ENCODE results near the gene VPS16.
"Not testable (repeated sequence)": the region's sequence is repeated elsewhere in the genome, so short reads cannot be mapped to it uniquely, and the experiment has no call there.

VPS16 gene

DNA sequence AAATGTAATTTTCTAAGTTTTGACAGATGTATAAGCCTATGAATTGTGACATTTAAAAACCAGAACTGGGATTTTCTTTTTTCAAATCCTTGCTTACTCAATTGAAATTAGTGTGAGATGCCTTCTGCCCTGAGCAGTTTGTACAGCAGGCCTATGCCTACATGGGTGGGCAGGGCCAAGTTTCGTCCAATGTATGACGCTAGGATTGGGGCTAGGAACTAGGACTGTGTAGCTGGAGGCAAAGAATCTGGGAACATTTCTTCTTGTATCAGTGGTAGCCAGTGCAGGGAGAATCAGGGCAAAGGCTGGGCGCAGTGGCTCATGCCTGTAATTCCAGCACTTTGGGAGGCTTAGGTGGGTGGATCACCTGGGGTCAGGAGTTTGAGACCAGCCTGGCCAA lies 28.8 kb downstream of the VPS16 start:
- no peak for DNase-seq (ENCODE audit: low read depth in 2 of 2)

DNA sequence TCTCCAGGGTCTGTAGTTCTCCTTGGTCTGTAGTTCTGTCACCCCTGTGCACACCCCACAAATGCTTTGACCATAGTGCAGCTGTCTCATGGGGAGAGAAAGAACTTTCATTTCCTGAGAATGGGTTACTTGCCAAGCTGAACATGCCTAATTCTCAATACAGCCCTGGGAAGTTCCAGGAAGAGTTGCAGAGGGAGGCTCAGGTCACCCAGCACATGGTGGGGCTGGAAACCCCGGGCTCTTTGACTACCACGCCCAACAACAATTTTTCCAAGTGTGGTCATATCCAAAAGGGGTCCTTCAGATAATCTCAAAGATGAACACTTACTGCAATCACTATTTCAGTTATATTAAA lies 30.5 kb downstream of the VPS16 start:
- no peak for DNase-seq (ENCODE audit: low read depth in 2 of 2)

DNA sequence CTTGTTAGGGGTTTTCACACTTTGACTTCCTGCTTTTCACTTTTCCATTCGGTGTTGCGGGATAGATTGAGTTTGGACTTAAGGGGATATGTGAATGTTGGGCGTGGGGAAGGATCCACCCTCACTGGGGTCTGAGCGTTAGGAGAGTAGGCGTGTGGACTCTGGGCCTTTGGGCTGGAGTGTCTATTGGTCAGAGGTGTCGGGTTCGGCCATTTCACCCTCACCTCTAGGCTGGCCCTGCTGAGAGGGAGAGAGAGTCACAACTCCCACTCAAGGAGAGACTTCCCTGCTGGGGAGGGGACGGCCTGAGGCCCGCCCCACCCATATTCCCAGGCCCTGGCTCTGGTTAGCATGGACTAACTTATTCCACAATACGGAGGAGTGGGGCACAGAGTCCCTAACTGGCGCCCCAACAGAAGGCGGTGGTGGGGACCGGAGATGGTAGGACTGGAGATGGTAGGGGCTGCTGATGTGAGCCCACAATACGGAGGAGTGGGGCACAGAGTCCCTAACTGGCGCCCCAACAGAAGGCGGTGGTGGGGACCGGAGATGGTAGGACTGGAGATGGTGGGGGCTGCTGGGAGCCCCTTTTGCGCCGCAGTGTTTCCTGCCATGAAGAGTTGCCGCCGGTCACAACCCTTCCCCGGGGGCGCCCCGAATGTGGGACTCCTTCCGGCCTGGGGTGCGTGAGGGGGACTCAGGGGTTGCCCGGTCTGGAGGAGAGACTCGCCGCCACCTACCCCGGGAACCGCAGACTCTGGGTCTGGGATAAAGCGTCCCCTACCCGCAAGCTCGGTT lies 31.3 kb downstream of the VPS16 start:
- DNase-seq (ENCODE audit: low read depth in 2 of 2), result no peak

DNA sequence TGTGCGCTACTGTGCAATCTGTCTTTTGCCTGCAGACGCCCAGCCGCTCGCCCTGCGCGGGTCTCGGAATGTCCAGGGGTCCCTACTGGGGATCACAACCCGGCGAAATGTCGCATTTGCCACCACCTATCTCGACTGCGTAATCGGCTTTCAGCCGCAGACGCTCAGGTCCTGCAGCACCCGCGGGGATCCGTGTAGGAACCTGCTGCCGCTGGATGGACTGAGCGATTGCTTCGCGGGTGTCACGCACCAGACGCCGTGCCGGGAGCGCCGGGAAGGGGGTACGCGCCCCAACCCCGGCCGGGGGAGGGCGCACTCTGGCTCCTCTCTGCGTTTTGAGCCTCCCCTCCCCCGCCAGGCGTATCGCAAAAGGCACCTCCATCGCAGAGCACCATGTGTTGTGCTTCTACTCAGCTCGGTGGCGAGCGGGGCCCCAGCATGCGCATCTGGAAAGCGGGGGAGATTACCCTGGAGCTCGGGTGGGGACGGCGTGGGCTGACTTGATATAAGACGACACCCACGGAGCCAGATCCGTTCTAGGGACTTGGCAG lies 32.0 kb downstream of the VPS16 start:
- peak; percentile 72 to 73 for DNase-seq (ENCODE audit: low read depth in 2 of 2)

DNA sequence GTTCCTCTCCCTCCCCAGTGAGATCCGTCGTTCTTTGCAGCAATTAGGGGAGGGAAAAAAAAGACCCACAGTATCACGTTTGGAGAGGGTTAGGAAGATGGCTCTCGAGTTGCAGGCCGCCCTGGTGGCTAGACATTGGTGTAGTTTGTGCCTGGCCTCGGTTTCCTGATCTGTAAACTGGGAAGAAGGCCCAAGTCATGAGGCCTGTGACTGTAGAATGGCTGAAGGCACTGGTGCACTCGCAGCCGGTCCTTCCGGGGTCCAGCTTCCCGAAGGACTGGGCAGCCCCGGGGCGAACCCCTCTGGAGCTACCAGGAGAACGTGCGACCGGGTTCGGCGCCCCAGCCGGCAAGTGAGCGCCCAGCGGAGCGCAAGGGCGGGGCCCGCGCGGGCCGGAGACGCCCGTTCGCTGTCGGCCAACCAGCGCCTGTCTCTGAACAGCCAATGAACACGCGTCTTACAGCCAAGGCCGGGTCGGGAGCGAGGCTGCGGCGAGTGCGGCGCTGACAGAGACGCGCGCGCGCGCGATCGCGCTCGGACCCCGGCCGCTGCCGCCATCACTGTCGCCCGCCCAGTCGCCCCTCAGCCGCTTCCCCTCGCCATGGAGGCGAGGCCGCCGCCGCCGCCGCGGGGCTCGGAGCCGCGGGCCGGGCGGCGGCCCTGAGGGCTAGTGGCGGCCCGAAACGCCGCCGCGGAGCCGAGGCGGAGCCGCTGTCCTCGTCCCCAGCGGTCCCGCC lies 32.6 kb downstream of the VPS16 start, which contains the start of gene PTPRA:
TSS of gene PTPRA (plus strand) at position 472 of the 737 bp plus-strand sequence. CDS start 90,797 bp downstream, outside the sequence.
- DNase-seq (ENCODE audit: low read depth in 2 of 2), result peak; percentile 89 to 90

DNA sequence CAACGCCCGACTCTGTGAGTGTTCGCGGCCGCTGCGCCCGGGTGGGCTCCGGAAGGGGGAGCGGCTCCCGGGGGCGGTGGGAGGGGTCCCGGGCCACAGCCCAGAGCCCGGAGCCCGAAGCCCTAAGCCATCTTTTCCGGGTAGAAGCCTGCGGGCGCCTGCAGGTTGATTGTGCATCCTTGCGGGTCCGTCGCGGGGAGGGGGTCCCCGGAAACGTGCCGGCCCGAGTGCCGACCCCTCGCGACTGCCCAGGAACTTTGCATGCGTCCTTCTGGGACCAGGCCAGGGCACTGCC lies 33.1 kb downstream of the VPS16 start:
- DNase-seq (ENCODE audit: low read depth in 2 of 2), result peak; percentile 47 to 53

DNA sequence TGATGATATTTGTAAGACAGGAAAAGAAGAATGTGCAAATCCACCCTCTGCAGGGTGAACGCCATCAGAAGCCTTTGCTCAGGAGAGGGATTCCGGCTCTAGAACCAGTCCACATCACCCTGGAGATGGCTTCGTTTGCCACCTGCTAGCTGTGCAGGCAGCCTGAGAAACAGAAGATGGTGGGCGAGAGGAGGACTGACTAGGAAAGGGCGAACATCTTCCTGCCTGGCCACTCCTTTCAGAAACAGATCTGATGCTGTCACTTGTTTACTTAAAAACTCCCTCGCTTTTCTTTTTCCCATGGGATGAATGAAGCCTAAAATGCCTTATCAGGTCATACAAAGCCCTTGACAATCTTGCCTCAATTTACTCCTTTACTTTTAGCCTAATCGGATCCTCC lies 33.9 kb downstream of the VPS16 start:
- no peak for DNase-seq (ENCODE audit: low read depth in 2 of 2)

DNA sequence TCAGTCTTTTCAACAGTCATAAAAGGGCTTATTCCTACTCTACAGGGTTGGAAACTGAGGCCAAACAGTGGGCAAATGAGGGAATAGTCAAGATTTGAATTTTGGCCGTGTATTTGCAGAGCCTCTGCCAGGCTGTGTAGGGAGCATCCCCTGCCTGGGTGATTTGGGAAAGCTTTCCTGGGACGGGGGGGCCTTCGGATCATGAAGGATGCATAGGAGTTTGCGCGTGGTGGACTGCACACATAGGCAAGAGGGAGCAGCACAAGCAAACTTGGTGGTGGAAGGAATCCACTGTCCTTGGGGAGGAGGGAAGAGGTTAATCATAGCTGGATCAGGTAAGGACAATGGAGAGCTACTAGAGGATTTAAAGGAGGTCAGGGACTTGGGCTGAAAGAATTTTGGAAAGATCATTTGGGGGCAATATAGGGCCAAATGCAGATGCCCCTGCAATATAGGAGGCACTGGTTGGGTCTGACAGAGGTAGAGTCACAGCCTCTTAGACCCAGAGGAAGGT lies 35.2 kb downstream of the VPS16 start:
- DNase-seq (ENCODE audit: low read depth in 2 of 2), result no peak

DNA sequence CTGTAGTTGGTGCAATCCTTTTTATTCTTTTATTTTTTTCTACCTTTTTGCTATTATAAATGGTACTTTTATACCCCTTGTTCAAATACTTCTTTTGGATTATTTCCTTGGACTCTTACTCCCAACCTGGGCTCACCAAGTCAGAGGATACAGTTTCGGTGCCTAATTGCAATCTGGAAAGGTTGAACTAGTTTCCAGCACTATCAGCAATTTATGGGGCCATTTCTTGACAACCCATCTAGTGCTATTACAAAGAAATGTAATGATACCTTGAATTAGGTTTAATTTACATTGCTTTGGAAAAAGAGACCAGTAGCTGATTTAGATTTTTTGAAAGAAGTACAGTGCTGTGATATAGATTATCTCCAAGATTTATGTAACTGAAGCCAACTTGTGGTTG lies 38.0 kb downstream of the VPS16 start:
- no peak for DNase-seq (ENCODE audit: low read depth in 2 of 2)

DNA sequence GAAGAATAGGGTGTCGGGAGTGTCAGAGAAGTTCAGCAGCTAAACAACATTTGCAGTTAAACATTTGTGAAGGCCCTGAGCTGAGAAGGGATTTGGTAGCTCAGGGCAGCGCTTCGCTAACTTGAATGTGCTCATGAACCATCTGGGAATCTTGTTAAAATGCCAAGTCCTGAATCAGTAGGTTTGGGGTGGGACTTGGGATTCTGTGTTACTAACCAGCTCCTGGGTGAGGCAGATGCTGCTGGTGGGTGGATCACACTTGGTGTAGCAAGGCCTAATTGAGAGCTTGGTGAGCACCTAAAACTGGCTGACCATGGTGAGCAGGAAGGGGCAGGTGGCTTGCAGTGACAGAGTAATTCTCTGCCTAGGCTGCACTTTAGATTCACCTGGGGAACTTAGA lies 38.6 kb downstream of the VPS16 start:
- DNase-seq (ENCODE audit: low read depth in 2 of 2), result no peak

DNA sequence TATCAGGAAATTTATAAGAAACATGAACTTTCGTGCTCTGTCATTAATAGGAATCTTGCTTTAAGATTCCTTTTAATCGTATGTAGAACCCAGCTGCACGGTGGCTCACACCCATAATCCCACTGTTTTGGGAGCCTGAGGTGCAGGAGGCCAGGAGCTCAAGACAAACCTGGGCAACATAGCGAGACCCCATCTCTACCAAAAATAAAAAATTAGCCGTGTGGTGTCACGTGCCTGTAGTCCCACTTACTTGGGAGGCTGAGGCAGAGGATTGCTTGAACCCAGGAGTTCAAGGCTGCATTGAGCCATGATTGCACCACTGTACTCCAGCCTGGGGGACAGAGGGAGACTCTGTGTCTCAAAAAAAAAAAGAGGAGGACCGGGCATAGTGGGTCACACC lies 40.1 kb downstream of the VPS16 start:
- no peak for DNase-seq (ENCODE audit: low read depth in 2 of 2)

DNA sequence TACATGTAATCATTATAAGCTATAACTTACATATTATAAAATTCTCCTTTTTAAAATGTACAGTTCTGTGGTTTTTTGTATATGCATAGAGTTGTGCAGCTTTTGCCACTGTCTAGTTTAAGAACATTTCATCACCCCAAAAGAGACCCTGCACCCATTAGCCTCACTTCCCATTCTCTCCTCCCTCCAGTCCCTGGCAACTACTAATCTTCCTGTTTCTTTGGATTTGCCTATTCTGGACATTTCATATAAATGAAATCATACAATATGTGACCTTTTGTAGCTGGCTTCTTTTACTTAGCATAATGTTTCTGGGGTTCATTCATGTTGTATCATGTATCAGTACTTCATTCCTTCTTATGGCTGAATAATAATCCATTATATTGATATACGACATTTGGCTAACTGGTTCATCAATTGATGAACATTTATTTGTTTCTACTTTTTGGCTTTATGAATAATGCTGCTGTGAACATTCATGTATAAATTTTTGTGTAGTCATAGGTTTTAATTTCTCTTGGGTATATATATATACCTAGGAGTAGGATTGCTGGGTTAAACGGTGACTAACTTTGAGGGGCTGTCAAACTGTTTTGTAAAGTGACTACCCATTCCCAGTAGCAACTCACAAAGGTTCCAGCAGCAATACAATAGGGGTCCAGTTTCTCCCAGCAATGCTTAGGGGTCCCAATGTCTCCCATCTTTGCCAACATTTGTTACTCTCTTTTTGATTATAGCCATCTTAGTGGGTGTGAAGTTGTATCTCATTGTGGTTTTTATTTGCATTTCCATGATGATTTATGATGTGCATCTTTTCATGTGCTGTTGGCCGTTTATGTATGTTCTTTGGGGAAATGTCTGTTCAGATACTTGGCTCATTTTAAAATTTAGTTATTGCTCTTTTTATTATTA lies 43.4 kb downstream of the VPS16 start:
- DNase-seq (ENCODE audit: low read depth in 2 of 2), result no peak

DNA sequence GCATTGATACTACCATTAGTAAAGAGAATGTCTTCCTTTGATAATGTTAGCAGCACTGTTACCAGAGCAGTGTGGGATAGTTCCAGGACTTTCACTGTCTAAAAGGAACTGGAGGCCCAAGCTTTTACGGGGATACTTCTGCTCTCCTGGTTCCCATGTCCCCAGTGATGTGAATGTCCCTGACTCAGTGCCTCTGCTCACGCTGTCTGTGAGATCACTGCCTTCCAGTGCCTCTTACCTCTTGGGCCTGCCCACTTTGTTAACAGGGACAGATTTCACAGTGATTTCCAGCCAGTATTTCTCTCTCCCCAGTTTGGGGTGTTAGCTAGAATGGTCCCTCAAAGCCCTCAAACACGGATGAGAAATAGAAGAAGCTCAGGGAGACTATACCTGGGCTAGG lies 47.2 kb downstream of the VPS16 start:
- no peak for DNase-seq (ENCODE audit: low read depth in 2 of 2)

DNA sequence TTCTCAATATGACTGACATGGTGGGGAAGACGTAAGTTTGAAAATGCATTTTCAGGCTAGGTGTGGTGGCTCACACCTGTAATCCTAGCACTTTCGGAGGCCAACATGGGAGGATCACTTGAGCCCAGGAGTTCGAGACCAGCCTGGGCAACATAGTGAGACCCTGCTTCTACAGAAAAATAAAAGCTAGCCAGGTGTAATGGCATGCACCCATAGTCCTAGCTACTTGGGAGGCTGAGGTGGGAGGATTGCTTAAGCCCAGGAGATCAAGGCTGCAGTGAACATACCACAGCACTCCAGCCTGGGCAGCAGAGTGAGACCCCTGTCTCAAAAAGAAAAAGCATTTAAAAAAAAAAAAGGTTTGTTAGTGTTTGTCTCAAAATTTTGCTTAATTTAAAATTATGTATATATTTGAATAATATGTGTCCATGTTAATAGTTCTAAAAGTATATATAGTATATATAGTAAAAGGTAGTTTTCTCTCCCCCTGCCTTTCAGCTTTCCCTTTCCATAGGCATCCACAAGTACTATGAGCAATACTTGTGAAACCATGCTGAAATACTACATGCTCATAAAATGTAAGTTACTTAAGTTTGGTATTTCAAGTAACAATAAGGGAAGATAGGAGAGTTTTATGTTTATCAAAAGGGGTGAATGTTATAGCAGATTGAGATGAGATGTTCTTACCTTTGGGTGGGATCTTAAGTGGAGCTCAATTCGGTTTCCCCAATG lies 47.8 kb downstream of the VPS16 start:
- DNase-seq (ENCODE audit: low read depth in 2 of 2), result no peak

DNA sequence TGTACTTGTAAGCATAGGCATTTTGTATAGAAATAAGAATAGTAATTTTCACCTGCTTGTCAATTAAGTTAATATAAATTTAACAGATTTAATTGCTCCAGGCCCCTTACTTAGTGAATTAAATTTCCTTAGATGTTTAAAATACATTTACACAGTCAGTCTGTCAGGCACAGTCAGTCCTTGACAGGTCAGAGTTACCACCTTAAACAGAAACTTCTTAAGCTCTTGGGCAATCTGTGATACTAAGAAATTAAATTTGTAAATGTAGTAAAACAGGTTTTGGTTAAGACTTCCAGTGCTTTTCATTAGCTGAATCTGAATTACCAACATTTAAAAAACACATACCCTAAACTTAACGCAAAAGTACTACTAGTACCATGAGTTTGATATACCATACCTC lies 48.7 kb downstream of the VPS16 start:
- no peak for DNase-seq (ENCODE audit: low read depth in 2 of 2)

DNA sequence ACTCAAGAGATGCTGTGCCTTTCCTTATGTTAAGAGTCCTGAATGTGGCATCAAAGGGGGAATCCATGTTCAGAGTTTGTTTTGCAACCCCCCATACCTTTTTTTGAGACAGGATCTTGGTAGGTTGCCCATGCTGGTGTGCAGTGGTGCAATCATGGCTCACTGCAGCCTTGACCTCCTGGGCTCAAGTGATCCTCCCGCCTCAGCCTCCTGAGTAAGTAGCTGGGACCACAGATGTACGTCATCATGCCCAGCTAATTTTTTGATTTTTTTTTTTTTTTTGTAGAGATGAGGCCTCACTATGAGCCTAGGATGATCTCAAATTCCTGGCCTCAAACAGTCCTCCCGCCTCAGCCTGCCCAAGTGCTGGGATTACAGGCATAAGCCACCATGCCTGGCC lies 49.3 kb downstream of the VPS16 start:
- no peak for DNase-seq (ENCODE audit: low read depth in 2 of 2)

DNA sequence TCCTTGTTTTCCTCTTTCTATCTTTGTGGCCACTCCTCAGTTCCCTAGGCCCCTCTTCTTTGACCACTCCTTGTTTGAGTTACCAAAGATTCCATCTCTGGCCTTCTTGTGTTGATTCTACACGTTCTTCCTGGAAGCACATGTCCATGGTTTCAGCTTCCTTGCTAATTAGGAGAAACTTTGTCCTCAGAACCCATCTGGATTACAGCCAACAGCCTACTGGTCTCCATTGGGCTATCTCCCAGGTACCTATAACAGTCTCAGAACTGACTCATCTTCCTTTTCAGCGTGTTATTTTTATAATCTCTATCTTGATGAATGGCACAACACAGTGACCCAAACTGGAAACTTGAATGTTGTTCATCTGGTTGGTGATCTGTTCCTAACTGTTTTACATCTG lies 50.2 kb downstream of the VPS16 start:
- DNase-seq (ENCODE audit: low read depth in 2 of 2), result no peak

DNA sequence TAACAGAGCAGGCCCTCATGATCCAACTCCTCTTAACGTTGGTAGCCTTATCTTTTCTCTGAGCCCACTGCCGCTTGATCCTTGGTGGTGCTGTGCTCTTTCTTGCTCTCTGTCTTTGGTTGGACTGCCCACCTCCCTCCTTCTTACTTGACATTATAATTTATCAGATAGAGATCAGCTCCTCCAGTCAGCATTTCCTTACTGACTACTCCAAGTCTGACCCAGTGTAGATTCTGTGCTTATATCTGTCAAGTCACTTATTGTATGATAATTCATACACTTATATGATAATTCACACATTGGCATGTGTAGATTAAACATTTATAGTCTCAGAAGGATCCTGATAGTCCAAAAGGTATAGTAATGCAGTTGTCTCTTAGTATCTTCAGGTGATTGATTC lies 50.8 kb downstream of the VPS16 start:
- DNase-seq (ENCODE audit: low read depth in 2 of 2), result no peak

DNA sequence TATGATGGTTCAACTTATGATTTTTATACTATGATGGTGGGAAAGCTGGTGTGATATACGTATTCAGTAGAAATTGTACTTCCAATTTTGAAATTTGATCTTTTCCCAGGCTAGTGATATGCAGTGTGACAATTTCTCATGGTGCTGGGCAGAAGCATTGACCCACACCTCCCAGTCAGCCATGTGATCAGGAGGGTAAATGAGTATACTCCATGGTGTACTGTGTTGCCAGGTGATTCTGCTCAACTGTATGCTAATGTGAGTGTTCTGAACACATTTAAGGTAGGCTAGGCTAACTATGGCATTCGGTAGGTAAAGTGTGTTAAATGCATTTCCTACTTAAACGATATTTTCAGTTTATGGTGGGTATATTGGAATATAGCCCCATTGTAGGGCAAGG lies 51.8 kb downstream of the VPS16 start:
- DNase-seq (ENCODE audit: low read depth in 2 of 2), result no peak

DNA sequence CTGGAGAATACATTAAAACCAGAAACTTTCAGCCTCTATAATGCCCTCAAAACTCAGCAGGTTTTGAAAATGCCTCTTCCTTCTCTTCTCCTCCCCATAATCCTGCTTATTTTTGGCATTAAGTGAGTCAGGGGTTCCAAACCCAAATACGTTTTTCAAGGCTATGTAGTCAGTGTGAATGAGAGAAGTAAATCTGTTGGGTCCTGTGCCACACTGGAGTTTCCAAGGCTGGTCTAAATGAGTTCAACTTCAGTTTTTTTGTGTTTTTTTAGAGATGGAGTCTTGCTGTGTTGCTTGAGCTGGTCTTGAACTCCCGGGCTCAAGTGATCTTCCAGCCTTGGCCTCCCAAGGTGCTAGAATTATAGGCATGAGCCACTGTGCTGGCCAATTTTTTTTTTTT lies 53.7 kb downstream of the VPS16 start:
- no peak for DNase-seq (ENCODE audit: low read depth in 2 of 2)

DNA sequence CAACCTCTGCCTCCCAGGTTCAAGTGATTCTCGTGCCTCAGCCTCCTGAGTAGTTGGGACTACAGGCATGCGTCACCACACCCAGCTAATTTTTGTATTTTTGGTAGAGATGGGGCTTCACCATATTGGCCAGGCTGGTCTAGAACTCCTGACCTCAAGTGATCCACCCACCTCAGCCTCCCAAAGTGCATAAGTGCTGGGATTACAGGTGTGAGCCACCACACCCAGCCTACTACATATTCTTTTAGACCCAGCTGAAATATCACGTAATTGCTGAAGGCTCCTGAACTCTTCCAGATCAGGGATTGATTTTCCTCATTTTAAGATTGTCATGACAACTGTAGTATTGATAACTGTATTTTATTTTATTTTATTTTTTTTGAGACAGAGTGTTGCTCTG lies 54.6 kb downstream of the VPS16 start:
- not testable (repeated sequence) for DNase-seq (ENCODE audit: low read depth in 2 of 2)
